IMR-90 (cell line): Measurements from ENCODE around the gene CTDP1. TPM values are rescaled to one million over a fixed set of nuclear protein-coding genes. Genes with fewer than 3 reads are reported as not detected.

Experiments
- ATAC-seq: fragments of 200-7000 bp; cut with Tn5 transposase; 2 replicates; pipeline ENCODE4 v1.9.1; 2020; ENCODE audit warnings: low read depth, mild to moderate bottlenecking, moderate library complexity
- BruUV-seq: library from RNA; stranded (reverse); fragments of 400-500 nt; replicated peaks from 2 replicates; lab custom pipeline; 2021; lab: Mats Ljungman, UMichigan
- CTCF ChIA-PET: fragments of 300-600 bp; formaldehyde crosslinking; extraction: SDS; loops from one replicate; lab custom pipeline; 2021; ENCODE audit warnings: antibody characterized with exemption; lab: Yijun Ruan, JAX
- POLR2A ChIA-PET: fragments of 300-600 bp; sonication (Branson Sonifier 250); formaldehyde crosslinking; loops from one replicate; lab custom pipeline; 2022; ENCODE audit warnings: antibody characterized with exemption; ENCODE audit not compliant: unreplicated experiment; lab: Charles Lee
- DNase-seq: peaks from one replicate; pipeline ENCODE4 v3.0.0; 2013
- H2AFZ ChIP-seq: replicated peaks from 2 replicates; pipeline ENCODE3; 2013; ENCODE audit warnings: low read length, mild to moderate bottlenecking; ENCODE audit not compliant: poor library complexity
- H2AK5ac ChIP-seq: 2 replicates; pipeline ENCODE4 v1.6.1; 2013; ENCODE audit warnings: low read depth, low read length, inconsistent platforms
- H2AK9ac ChIP-seq: replicated peaks from 2 replicates; pipeline ENCODE3; 2013; ENCODE audit warnings: mild to moderate bottlenecking, low read depth, low read length, moderate library complexity; ENCODE audit not compliant: poor library complexity
- H2BK120ac ChIP-seq: 2 replicates; pipeline ENCODE4 v1.6.1; 2013; ENCODE audit warnings: low read depth, low read length, inconsistent platforms
- H2BK15ac ChIP-seq: 3 replicates; pipeline ENCODE4 v1.6.1; 2013; ENCODE audit warnings: low read depth, low read length, inconsistent platforms
- H2BK20ac ChIP-seq: 2 replicates; pipeline ENCODE4 v1.6.1; 2013; ENCODE audit warnings: low read depth, mild to moderate bottlenecking, inconsistent platforms, low read length, moderate library complexity
- H2BK5ac ChIP-seq: 2 replicates; pipeline ENCODE4 v1.6.1; 2013; ENCODE audit warnings: mild to moderate bottlenecking, low read depth, low read length, inconsistent platforms; ENCODE audit not compliant: poor library complexity, severe bottlenecking
- H3K14ac ChIP-seq: replicated peaks from 2 replicates; pipeline ENCODE4 v1.6.1; 2013; ENCODE audit warnings: low read depth, low read length, inconsistent platforms
- H3K18ac ChIP-seq: 2 replicates; pipeline ENCODE4 v1.6.1; 2013; ENCODE audit warnings: low read depth, low read length, control low read depth
- H3K23ac ChIP-seq: 2 replicates; pipeline ENCODE4 v1.6.1; 2013; ENCODE audit warnings: low read depth, low read length, inconsistent platforms
- H3K27ac ChIP-seq: 2 replicates; pipeline ENCODE4 v1.5.1; 2013; ENCODE audit warnings: mild to moderate bottlenecking, control low read depth, low read length; ENCODE audit not compliant: insufficient read depth
- H3K27me3 ChIP-seq: 2 replicates; pipeline ENCODE4 v1.6.1; 2013; ENCODE audit warnings: low read length; ENCODE audit not compliant: control insufficient read depth, insufficient read depth
- H3K36me3 ChIP-seq: 2 replicates; pipeline ENCODE4 v1.6.1; 2013; ENCODE audit warnings: low read length, mixed read lengths; ENCODE audit not compliant: control insufficient read depth, insufficient read depth
- H3K4ac ChIP-seq: 2 replicates; pipeline ENCODE4 v1.6.1; 2013; ENCODE audit warnings: low read depth, low read length, inconsistent platforms
- H3K4me1 ChIP-seq: 2 replicates; pipeline ENCODE4 v1.6.1; 2013; ENCODE audit warnings: low read length, mixed read lengths; ENCODE audit not compliant: control insufficient read depth, insufficient read depth
- H3K4me2 ChIP-seq: 2 replicates; pipeline ENCODE4 v1.6.1; 2013; ENCODE audit warnings: low read depth, mild to moderate bottlenecking, control low read depth, low read length, moderate library complexity
- H3K4me3 ChIP-seq: 2 replicates; pipeline ENCODE4 v1.5.1; 2013; ENCODE audit warnings: low read depth, mild to moderate bottlenecking, control low read depth, low read length, moderate library complexity; ENCODE audit not compliant: insufficient read depth
- H3K56ac ChIP-seq: 2 replicates; pipeline ENCODE4 v1.6.1; 2013; ENCODE audit warnings: low read length, inconsistent platforms; ENCODE audit not compliant: insufficient read depth; ENCODE audit errors: extremely low read depth
- H3K79me1 ChIP-seq, 2 experiments: 2 replicates each; pipeline ENCODE4 v1.6.1; 2013; ENCODE audit warnings: low read length in 2 of 2, inconsistent platforms in 1 of 2, low read depth in 1 of 2
- H3K9ac ChIP-seq: 2 replicates; pipeline ENCODE4 v1.6.1; 2013; ENCODE audit warnings: low read depth, low read length, control low read depth
- H3K9me1 ChIP-seq: 2 replicates; pipeline ENCODE4 v1.6.1; 2013; ENCODE audit warnings: low read length, inconsistent platforms; ENCODE audit not compliant: insufficient read depth
- H3K9me3 ChIP-seq: 2 replicates; pipeline ENCODE4 v1.6.1; 2013; ENCODE audit warnings: low read length; ENCODE audit not compliant: control insufficient read depth, insufficient read depth
- H4K20me1 ChIP-seq: 2 replicates; pipeline ENCODE4 v1.6.1; 2013; ENCODE audit warnings: low read length, inconsistent platforms; ENCODE audit not compliant: insufficient read depth
- H4K5ac ChIP-seq: 2 replicates; pipeline ENCODE4 v1.6.1; 2013; ENCODE audit warnings: mild to moderate bottlenecking, low read depth, low read length, control low read depth
- H4K8ac ChIP-seq, 2 experiments: 2 replicates each; pipeline ENCODE4 v1.6.1; 2013; ENCODE audit warnings: low read depth in 2 of 2, low read length in 2 of 2, control low read depth in 1 of 2, inconsistent platforms in 1 of 2
- H4K91ac ChIP-seq: 2 replicates; pipeline ENCODE4 v1.6.1; 2013; ENCODE audit warnings: low read depth, low read length, inconsistent platforms; ENCODE audit not compliant: insufficient read depth
- BHLHE40 ChIP-seq: fragments of 150-350 bp; IDR thresholded peaks from 2 replicates; pipeline ENCODE4 v1.6.1; 2016; ENCODE audit warnings: mild to moderate bottlenecking, low read depth, low read length
- CEBPB ChIP-seq: IDR thresholded peaks from 2 replicates; pipeline ENCODE4 v1.6.1; 2012; ENCODE audit warnings: low read depth, low read length, improper control_type of control experiment
- FOS ChIP-seq: fragments of 150-350 bp; IDR thresholded peaks from 2 replicates; pipeline ENCODE4 v1.6.1; 2016; ENCODE audit warnings: low read depth, low read length
- MAZ ChIP-seq: IDR thresholded peaks from 2 replicates; pipeline ENCODE4 v1.6.1; 2012; ENCODE audit warnings: low read depth, mild to moderate bottlenecking, low read length, improper control_type of control experiment, moderate library complexity, borderline replicate concordance
- RAD21 ChIP-seq: IDR thresholded peaks from 2 replicates; pipeline ENCODE4 v1.6.1; 2012; ENCODE audit warnings: low read length, improper control_type of control experiment
- RFX5 ChIP-seq: IDR thresholded peaks from 2 replicates; pipeline ENCODE4 v1.8.0; 2012; ENCODE audit warnings: low read depth, mild to moderate bottlenecking, low read length, moderate library complexity
- SMC3 ChIP-seq: fragments of 150-350 bp; IDR thresholded peaks from 2 replicates; pipeline ENCODE4 v1.6.1; 2016; ENCODE audit warnings: low read depth, mild to moderate bottlenecking, antibody characterized with exemption, low read length, moderate library complexity
- WGBS, 2 experiments: methylation state at CpG; one replicate each; pipeline versions ENCODE4 v1.1.5 to v1.1.7; 2013; ENCODE audit warnings: missing lambda C conversion rate in 2 of 2; ENCODE audit not compliant: insufficient read length in 1 of 2; ENCODE audit errors: extremely low coverage in 2 of 2; 5-methylcytosine and 5-hydroxymethylcytosine counted together
- dilution Hi-C: fragments of 300-500 bp; cut with HindIII; formaldehyde crosslinking; loops from one replicate; pipeline ENCODE4 v1.14.3; 2018; ENCODE audit warnings: low sequenced_read_pairs; ENCODE audit not compliant: unreplicated experiment
- in situ Hi-C: fragments of 300-500 bp; cut with MboI; formaldehyde crosslinking; loops from 3 replicates; pipeline ENCODE4 v1.14.3; 2019; ENCODE audit warnings: low sequenced_read_pairs, inconsistent platforms, mixed read lengths
- intact Hi-C: fragments of 100-400 bp; cut with micrococcal nuclease; formaldehyde crosslinking; loops from 2 replicates; pipeline ENCODE4 v1.10.0; 2022
- polyA plus RNA-seq, 3 experiments: library from polyadenylated mRNA; depleted of rRNA; stranded (reverse); fragments of >200 nt; gene quantifications; 2 replicates each; pipeline ENCODE4 v1.2.3, GENCODE V29; 2012; ENCODE audit warnings: low replicate concordance in 1 of 3
- total RNA-seq: library from RNA; depleted of rRNA; stranded (reverse); fragments of >200 nt; gene quantifications from 2 replicates; pipeline ENCODE4 v1.2.3, GENCODE V29; 2012

CTDP1 gene
- total and polyA plus RNA-seq, 2 of the 4 experiments (the other 2 are of a cell fraction) = 13.4 to 17.6 TPM

- H2AFZ ChIP-seq = no peak overlapping the region
- H2BK15ac ChIP-seq = no peak overlapping the region
- ChIA-PET POLR2A (no interaction called here), CTCF (interaction anchor here (0.7 kb wide), 1 partner anchor 86 kb away, joined by 3 read pairs; no protein-coding TSS in a partner anchor)
- H2BK20ac ChIP-seq = no peak overlapping the region
- H2BK120ac ChIP-seq = no peak overlapping the region
- H3K4ac ChIP-seq = no peak overlapping the region
- H3K9me1 ChIP-seq = no peaks in the 10 kb centered on the region
- no peak overlapping the region for H3K56ac ChIP-seq
- H4K8ac ChIP-seq = no peak overlapping the region
- no peak overlapping the region for H2AK5ac ChIP-seq
- 50% methylated on average over 7 of the region's 16 CpGs; no CpG with 5 or more reads in 1 of the 2 experiments for WGBS, 2 experiments
- no peaks in the 10 kb centered on the region for H3K79me1 ChIP-seq
- peaks cover 3% of the 10 kb centered on the region; the same call in 1 of the 2 replicates for H3K4me1 ChIP-seq
- H3K9me3 ChIP-seq = peaks cover 23% of the 10 kb centered on the region
- in situ Hi-C loops (no loop called here), intact Hi-C loops (no loop called here), dilution Hi-C loops (no loop called here)
- no peak overlapping the region for H2BK5ac ChIP-seq
- no peak overlapping the region for H3K23ac ChIP-seq
- H4K20me1 ChIP-seq = no peaks in the 10 kb centered on the region
- H3K27me3 ChIP-seq = peaks cover 6% of the 10 kb centered on the region; the same call in 1 of the 2 replicates
- no peak overlapping the region for H3K4me2 ChIP-seq
- no peak overlapping the region for H3K18ac ChIP-seq
- no peak overlapping the region for H3K9ac ChIP-seq
- H2AK9ac ChIP-seq = no peak overlapping the region
- H4K91ac ChIP-seq = no peak overlapping the region
- BruUV-seq = no TSS peak
- no peak for TF ChIP-seq SMC3
- no peak for TF ChIP-seq MAZ
- TF ChIP-seq FOS = no peak
- TF ChIP-seq RAD21 = no peak
- TF ChIP-seq BHLHE40 = no peak
- TF ChIP-seq RFX5 = no peak
- TF ChIP-seq CEBPB = no peak
- no peak overlapping the region for H3K14ac ChIP-seq
- H3K36me3 ChIP-seq = no peaks in the 10 kb centered on the region
- H3K27ac ChIP-seq = no peak overlapping the region
- no peak overlapping the region for H3K4me3 ChIP-seq
- ATAC-seq = no peak
- no peak for DNase-seq
- no peak overlapping the region for H4K5ac ChIP-seq
Measured at GRCh38 chr18:79766308-79766707, 86.7 kb downstream of the CTDP1 start.
